K562 (cell line): Measurements from ENCODE around the gene PRKAA1. TPM values are rescaled to one million over a fixed set of nuclear protein-coding genes. Genes with fewer than 3 reads are reported as not detected.

ENCODE experiments used
- ATAC-seq: fragments of 200-7000 bp; cut with Tn5 transposase; 3 replicates; pipeline ENCODE4 v1.9.1; 2020; ENCODE audit warnings: moderate library complexity
- BruUV-seq: library from RNA; stranded (reverse); fragments of 400-500 nt; replicated peaks from 2 replicates; lab custom pipeline; 2021; lab: Mats Ljungman, UMichigan
- CTCF ChIA-PET: fragments of 300-600 bp; formaldehyde crosslinking; extraction: SDS; loops from one replicate; lab custom pipeline; 2021; ENCODE audit warnings: low intra/inter-chr PET ratio; lab: Yijun Ruan, JAX
- POLR2A ChIA-PET: fragments of 300-600, 350-650 bp; sonication (Branson Sonifier 250); formaldehyde crosslinking; extraction: SDS; loops from one replicate; lab custom pipeline; 2021; ENCODE audit warnings: antibody characterized with exemption, inconsistent platforms; lab: Yijun Ruan, JAX
- DNase-seq, 4 experiments: peaks; one replicate each; pipeline versions ENCODE4 v3.0.0 to v3.0.0-alpha.2; 2011 to 2018; ENCODE audit warnings: low spot score in 3 of 4, mixed read lengths in 3 of 4; ENCODE audit errors: extremely low read depth in 1 of 4
- FAIRE-seq: peaks from 2 replicates; lab custom pipeline; 2011; peaks lifted over from hg19 to GRCh38; lab: Jason Lieb, UNC
- H2AFZ ChIP-seq: 2 replicates; pipeline ENCODE4 v1.6.0; 2011; ENCODE audit warnings: low read depth, low read length, control low read depth, inconsistent platforms
- H3K27ac ChIP-seq: fragments of 200-600 bp; 3 replicates; pipeline ENCODE4 v1.8.0; 2011; ENCODE audit warnings: low read depth, mild to moderate bottlenecking, control low read depth, inconsistent platforms, low read length, moderate library complexity, mixed read lengths; ENCODE audit errors: extremely low read depth
- H3K27me3 ChIP-seq, 2 experiments: fragments of 300-600 bp in 1 of 2; 2 replicates in 1 of 2; 3 replicates in 1 of 2; pipeline versions ENCODE4 v1.6.0 to v1.8.0; 2011; ENCODE audit warnings: inconsistent platforms in 2 of 2, low read length in 2 of 2, mild to moderate bottlenecking in 1 of 2, mixed read lengths in 1 of 2, moderate library complexity in 1 of 2; ENCODE audit not compliant: control insufficient read depth in 2 of 2, insufficient read depth in 2 of 2
- H3K36me3 ChIP-seq: fragments of 300-600 bp; 3 replicates; pipeline ENCODE4 v1.8.0; 2011; ENCODE audit warnings: mild to moderate bottlenecking, low read length, inconsistent platforms; ENCODE audit not compliant: control insufficient read depth, insufficient read depth
- H3K4me1 ChIP-seq, 2 experiments: fragments of 200-600 bp in 1 of 2; replicated peaks in 1 of 2; 2 replicates in 1 of 2; 3 replicates in 1 of 2; pipeline versions ENCODE4 v1.5.1 to v1.8.0; 2011; ENCODE audit warnings: inconsistent platforms in 2 of 2, low read length in 2 of 2, mild to moderate bottlenecking in 1 of 2, mixed read lengths in 1 of 2, moderate library complexity in 1 of 2; ENCODE audit not compliant: control insufficient read depth in 2 of 2, insufficient read depth in 2 of 2
- H3K4me2 ChIP-seq: 2 replicates; pipeline ENCODE4 v1.6.1; 2011; ENCODE audit warnings: low read length, control low read depth, inconsistent platforms, mixed read lengths; ENCODE audit not compliant: insufficient read depth
- H3K4me3 ChIP-seq: fragments of 200-600 bp; sonication (generic), shearing (Covaris generic); 2 replicates; pipeline ENCODE4 v1.5.1; 2016; ENCODE audit warnings: control low read depth, inconsistent platforms
- H3K79me2 ChIP-seq: fragments of 200-600 bp; 3 replicates; pipeline ENCODE4 v1.8.0; 2011; ENCODE audit warnings: low read length, inconsistent platforms; ENCODE audit not compliant: control insufficient read depth, insufficient read depth
- H3K9ac ChIP-seq, 2 experiments: 2 replicates each; pipeline versions ENCODE4 v1.6.0 to v1.6.1; 2011; ENCODE audit warnings: low read depth in 2 of 2, low read length in 2 of 2, control low read depth in 1 of 2, inconsistent platforms in 1 of 2, mild to moderate bottlenecking in 1 of 2, mixed read lengths in 1 of 2; ENCODE audit not compliant: insufficient read depth in 1 of 2
- H3K9me1 ChIP-seq: one replicate; pipeline ENCODE4 v1.6.0; 2011; ENCODE audit warnings: inconsistent platforms, mild to moderate bottlenecking, low read length, moderate library complexity; ENCODE audit not compliant: control insufficient read depth, insufficient read depth
- H3K9me3 ChIP-seq: replicated peaks from 2 replicates; pipeline ENCODE4 v1.5.1; 2011; ENCODE audit warnings: low read depth, low read length, inconsistent platforms; ENCODE audit not compliant: control insufficient read depth, insufficient read depth
- H4K20me1 ChIP-seq: replicated peaks from 2 replicates; pipeline ENCODE4 v1.6.1; 2011; ENCODE audit warnings: low read length, inconsistent platforms, mixed read lengths; ENCODE audit not compliant: control insufficient read depth, insufficient read depth
- CHCHD3 ChIP-seq: fragments of 250-450 bp; sonication (Bioruptor Pico); IDR thresholded peaks from 2 replicates; pipeline ENCODE4 v2.1.2; 2022; ENCODE audit warnings: mild to moderate bottlenecking
- CHD2 ChIP-seq: IDR thresholded peaks from 2 replicates; pipeline ENCODE4 v1.6.1; 2011; ENCODE audit warnings: low read depth, low read length
- CTBP1 ChIP-seq: fragments of 450-650 bp; IDR thresholded peaks from 2 replicates; pipeline ENCODE4 v1.6.1; 2016; ENCODE audit warnings: borderline replicate concordance
- KLF6 ChIP-seq: fragments of 250-450 bp; sonication (Bioruptor Pico); IDR thresholded peaks from 2 replicates; pipeline ENCODE4 v1.4.0; 2020; ENCODE audit warnings: mild to moderate bottlenecking, moderate library complexity, borderline replicate concordance
- NCOR1 ChIP-seq: fragments of 450-650 bp; IDR thresholded peaks from 2 replicates; pipeline ENCODE4 v1.6.1; 2016; ENCODE audit warnings: mild to moderate bottlenecking, moderate library complexity
- NFIC ChIP-seq: fragments of 450-650 bp; IDR thresholded peaks from 2 replicates; pipeline ENCODE4 v1.6.1; 2017; ENCODE audit warnings: mild to moderate bottlenecking, inconsistent platforms
- POLR2A ChIP-seq: fragments of 450-650 bp; conservative IDR thresholded peaks from 2 replicates; pipeline ENCODE4 v1.6.1; 2016
- POLR2AphosphoS2 ChIP-seq: IDR thresholded peaks from 2 replicates; pipeline ENCODE4 v1.6.1; 2012; ENCODE audit warnings: low read length, improper control_type of control experiment
- POLR2AphosphoS5 ChIP-seq: IDR thresholded peaks from 2 replicates; pipeline ENCODE4 v1.6.1; 2011; ENCODE audit warnings: mild to moderate bottlenecking, low read depth, low read length, moderate library complexity; ENCODE audit not compliant: control insufficient read depth, insufficient read depth
- POLR2B ChIP-seq: fragments of 450-650 bp; IDR thresholded peaks from 2 replicates; pipeline ENCODE4 v1.6.1; 2018; ENCODE audit warnings: low read depth; ENCODE audit not compliant: partially characterized antibody
- POLR2G ChIP-seq: fragments of 200-400 bp; formaldehyde crosslinking; IDR thresholded peaks from 2 replicates; pipeline ENCODE4 v1.6.1; 2017; ENCODE audit warnings: low read depth, mild to moderate bottlenecking, antibody characterized with exemption, low read length, moderate library complexity
- RBFOX2 ChIP-seq: fragments of 200-400 bp; formaldehyde crosslinking; IDR thresholded peaks from 2 replicates; pipeline ENCODE4 v1.6.1; 2017; ENCODE audit warnings: low read depth, mild to moderate bottlenecking, low read length, moderate library complexity
- SIN3A ChIP-seq, 2 experiments: fragments of 150-350 bp in 1 of 2; IDR thresholded peaks; 2 replicates each; pipeline ENCODE4 v1.6.1; 2011 to 2016; ENCODE audit warnings: borderline replicate concordance in 2 of 2, low read depth in 2 of 2, low read length in 2 of 2, mild to moderate bottlenecking in 2 of 2, moderate library complexity in 2 of 2; ENCODE audit not compliant: control insufficient read depth in 1 of 2
- SUPT5H ChIP-seq: fragments of 450-650 bp; IDR thresholded peaks from 2 replicates; pipeline ENCODE4 v1.6.1; 2016
- ZKSCAN1 ChIP-seq: fragments of 150-350 bp; IDR thresholded peaks from 2 replicates; pipeline ENCODE4 v1.6.1; 2016; ENCODE audit warnings: low read depth, low read length
- WGBS: fragments of 100-300 bp; shearing (Covaris generic); methylation state at CpG from one replicate; pipeline ENCODE4 v1.1.6; 2016; ENCODE audit warnings: low coverage, mixed read lengths; ENCODE audit not compliant: insufficient coverage; ENCODE audit errors: missing lambda C conversion rate; 5-methylcytosine and 5-hydroxymethylcytosine counted together
- in situ Hi-C: fragments of 300-500 bp; cut with MboI; formaldehyde crosslinking; loops from 4 replicates; pipeline ENCODE4 v1.15.0; 2018; ENCODE audit warnings: inconsistent platforms, mixed read lengths
- intact Hi-C: fragments of 100-400 bp; cut with micrococcal nuclease; formaldehyde crosslinking; loops from 2 replicates; pipeline ENCODE4 v1.14.2; 2022
- polyA plus RNA-seq, 8 experiments: library from polyadenylated mRNA; depleted of rRNA in 4 of 8; stranded (reverse) in 5 of 8; unstranded in 3 of 8; fragments of >200 nt; fragmentation: Nextera tagmentation in 2 of 8; fragmentation: Illumina TruSeq in 1 of 8; extraction: Ambion mirVana in 2 of 8; extraction: Trizol in 1 of 8; gene quantifications; 2 replicates each; pipeline versions ENCODE4 v1.2.1 to v1.2.3, GENCODE V29; 2011 to 2014; ENCODE audit warnings: inconsistent platforms in 1 of 8, missing spikeins in 1 of 8
- total RNA-seq, 7 experiments: library from RNA; depleted of rRNA in 6 of 7; stranded (reverse); fragments of >200 nt in 6 of 7; fragmentation: Illumina TruSeq in 2 of 7; extraction: Trizol in 2 of 7; gene quantifications; 2 replicates each; pipeline versions ENCODE4 v1.2.1 to v1.2.3, GENCODE V29; 2011 to 2021; ENCODE audit warnings: low replicate concordance in 1 of 7
- TF ChIP-seq, protein P1 (sequence below): fragments of 250-450 bp; sonication (Bioruptor Pico); IDR thresholded peaks from 2 replicates; pipeline ENCODE4 v1.5.0; 2021
- TF ChIP-seq, protein P2 (sequence below): fragments of 450-650 bp; formaldehyde crosslinking; conservative IDR thresholded peaks from 2 replicates; pipeline ENCODE4 v1.4.0; 2022; ENCODE audit warnings: mild to moderate bottlenecking, missing genetic modification characterization

PRKAA1 gene
- total and polyA plus RNA-seq, 9 of the 15 experiments (the other 6 are each of a cell fraction or from before 2014, with no cell fraction given) = 24.5 to 84.0 (median 51.4) TPM

DNA sequence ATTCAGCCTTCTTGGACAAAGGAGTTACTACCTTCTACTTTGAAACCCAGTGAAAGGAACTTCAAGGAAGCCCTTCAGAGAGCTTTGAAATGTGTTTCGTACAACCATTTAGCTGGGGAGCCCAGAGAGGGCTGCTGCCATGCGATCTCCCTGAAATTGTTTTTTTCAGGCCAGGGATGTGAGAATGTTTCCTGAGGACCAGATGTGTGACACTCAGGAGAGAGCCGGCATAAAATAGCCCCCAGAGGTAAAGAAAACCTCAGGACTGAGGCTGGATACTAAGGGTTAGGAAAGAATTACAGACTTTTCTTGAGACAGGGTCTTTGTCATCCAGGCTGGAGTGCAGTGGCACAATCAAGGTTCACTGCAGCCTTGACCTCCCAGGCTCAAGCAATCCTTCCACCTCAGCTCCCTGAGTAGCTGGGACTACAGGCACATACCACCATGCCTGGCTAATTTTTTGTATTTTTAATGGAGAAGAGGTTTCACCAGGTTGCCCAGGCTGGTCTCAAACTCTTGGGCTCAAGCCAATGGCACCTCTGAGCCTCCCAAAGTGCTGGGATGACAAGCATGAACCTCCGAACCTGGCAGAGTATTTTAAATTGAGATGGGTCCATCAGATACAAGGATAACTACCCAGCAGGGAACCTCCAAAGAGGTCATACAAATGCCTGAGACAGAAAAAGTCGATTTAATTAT is 28.5 kb upstream of the PRKAA1 start:
- ChIA-PET POLR2A (interaction anchor here (0.7 to 13.0 kb wide), 13 partner anchors 6 to 66 kb away, joined by 3 to 125 read pairs (median 5); partner anchors contain the start of genes CARD6 and RPL37), CTCF (no interaction called here)
- H3K4me2 ChIP-seq = no peak overlapping the region
- H3K9me3 ChIP-seq = no peaks in the 10 kb centered on the region
- peak; percentile 8 for ATAC-seq
- no TSS peak for BruUV-seq
- H3K27me3 ChIP-seq = no peaks in the 10 kb centered on the region
- H2AFZ ChIP-seq = no peak overlapping the region
- intact Hi-C loops = no loop called here
- 0 out of 2 replicates have a peak, but pooled peaks have one; percentile 50 for TF ChIP-seq POLR2AphosphoS5
- TF ChIP-seq POLR2B = peak; percentile 56
- TF ChIP-seq POLR2AphosphoS2 = peak; percentile 87; the same call in 1 of the 2 replicates
- TF ChIP-seq, protein P1, sequence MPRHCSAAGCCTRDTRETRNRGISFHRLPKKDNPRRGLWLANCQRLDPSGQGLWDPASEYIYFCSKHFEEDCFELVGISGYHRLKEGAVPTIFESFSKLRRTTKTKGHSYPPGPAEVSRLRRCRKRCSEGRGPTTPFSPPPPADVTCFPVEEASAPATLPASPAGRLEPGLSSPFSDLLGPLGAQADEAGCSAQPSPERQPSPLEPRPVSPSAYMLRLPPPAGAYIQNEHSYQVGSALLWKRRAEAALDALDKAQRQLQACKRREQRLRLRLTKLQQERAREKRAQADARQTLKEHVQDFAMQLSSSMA = no peak
- TF ChIP-seq, protein P2, sequence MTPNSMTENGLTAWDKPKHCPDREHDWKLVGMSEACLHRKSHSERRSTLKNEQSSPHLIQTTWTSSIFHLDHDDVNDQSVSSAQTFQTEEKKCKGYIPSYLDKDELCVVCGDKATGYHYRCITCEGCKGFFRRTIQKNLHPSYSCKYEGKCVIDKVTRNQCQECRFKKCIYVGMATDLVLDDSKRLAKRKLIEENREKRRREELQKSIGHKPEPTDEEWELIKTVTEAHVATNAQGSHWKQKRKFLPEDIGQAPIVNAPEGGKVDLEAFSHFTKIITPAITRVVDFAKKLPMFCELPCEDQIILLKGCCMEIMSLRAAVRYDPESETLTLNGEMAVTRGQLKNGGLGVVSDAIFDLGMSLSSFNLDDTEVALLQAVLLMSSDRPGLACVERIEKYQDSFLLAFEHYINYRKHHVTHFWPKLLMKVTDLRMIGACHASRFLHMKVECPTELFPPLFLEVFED (CRISPR knock-in tag) = 0 out of 2 replicates have a peak, but pooled peaks have one; percentile 10
- TF ChIP-seq POLR2A = peak; percentile 59
- TF ChIP-seq POLR2G = peak; percentile 50; the same call in 1 of the 2 replicates
- no peak for TF ChIP-seq KLF6 (CRISPR knock-in tag)
- peak; percentile 30 for TF ChIP-seq SUPT5H
- peak; percentile 47; the same call in 1 of the 2 replicates for TF ChIP-seq RBFOX2
- peak; percentile 30; the same call in 1 of the 2 replicates for TF ChIP-seq NFIC
- TF ChIP-seq ZKSCAN1 = 0 out of 2 replicates have a peak, but pooled peaks have one; percentile 6
- peak in 1 of 2 experiments; percentile 20; a peak in 1 of 4 replicates for TF ChIP-seq SIN3A (IDR thresholded peaks at IDR 0.05; ENCODE audit: borderline replicate concordance in 2 of 2, control insufficient read depth in 1 of 2, low read depth in 2 of 2, low read length in 2 of 2)
- TF ChIP-seq CHD2 = 0 out of 2 replicates have a peak, but pooled peaks have one; percentile 3
- TF ChIP-seq CHCHD3 (CRISPR knock-in tag) = peak; percentile 83; the same call in 1 of the 2 replicates
- TF ChIP-seq NCOR1 = no peak
- no peak for TF ChIP-seq CTBP1
- TF ChIP-seq, all 486 proteins: peak for 13
- H3K9ac ChIP-seq = no peak overlapping the region; a peak in 1 of 4 replicates
- H3K27ac ChIP-seq = peak overlapping the region; percentile 50; the same call in 1 of the 3 replicates
- H4K20me1 ChIP-seq = peaks cover 47% of the 10 kb centered on the region
- no peaks in the 10 kb centered on the region for H3K9me1 ChIP-seq
- in situ Hi-C loops = no loop called here
- DNase-seq = no peak
- peaks cover 33% of the 10 kb centered on the region for H3K79me2 ChIP-seq
- peaks cover 62% of the 10 kb centered on the region for H3K36me3 ChIP-seq
- no peak for FAIRE-seq
- WGBS = 64% methylated on average over 5 of the region's 5 CpGs
- H3K4me3 ChIP-seq = no peak overlapping the region
- H3K4me1 ChIP-seq = peaks cover 6 to 10% of the 10 kb centered on the region in 2 experiments; a peak in 4 of 5 replicates
